Left colon (tissue), 2 donors: ENCODE data around the gene UPK3BL1. TPM values are rescaled to one million over a fixed set of nuclear protein-coding genes. Genes with fewer than 3 reads are reported as not detected.
"Not testable (repeated sequence)": the region's sequence is repeated elsewhere in the genome, so short reads cannot be mapped to it uniquely, and the experiment has no call there.

ENCODE experiments used
- ATAC-seq: fragments of 200-7000 bp; cut with Tn5 transposase; one replicate; pipeline ENCODE4 v1.9.1; 2020; ENCODE audit warnings: mild to moderate bottlenecking, moderate library complexity
- DNase-seq, 2 donors: peaks; one replicate each; pipeline ENCODE4 v3.0.0-alpha.2; 2020
- intact Hi-C, 2 donors: fragments of 100-400 bp; cut with DNase I in 1 of 2; cut with micrococcal nuclease in 1 of 2; formaldehyde crosslinking; loops; one replicate each; pipeline versions ENCODE4 v1.11.2 to v1.14.0; 2022; cut with DNase I, micrococcal nuclease
- total RNA-seq, 2 donors: library from RNA; stranded (reverse); fragmentation: NEBNext Ultra II Directional; extraction: Animal tissue kit (Norgen Biotek cat#: 25700); gene quantifications; one replicate each; pipeline ENCODE4 v1.2.1, GENCODE V29; 2021
- donor health status: DM: no; HTN: no; CAD: no.
- donor health status: DM: yes; HTN: yes; CAD: no.

The UPK3BL1 gene
- total RNA-seq, 2 donors from 2014 or later: 6.3 to 27.5 TPM

DNA sequence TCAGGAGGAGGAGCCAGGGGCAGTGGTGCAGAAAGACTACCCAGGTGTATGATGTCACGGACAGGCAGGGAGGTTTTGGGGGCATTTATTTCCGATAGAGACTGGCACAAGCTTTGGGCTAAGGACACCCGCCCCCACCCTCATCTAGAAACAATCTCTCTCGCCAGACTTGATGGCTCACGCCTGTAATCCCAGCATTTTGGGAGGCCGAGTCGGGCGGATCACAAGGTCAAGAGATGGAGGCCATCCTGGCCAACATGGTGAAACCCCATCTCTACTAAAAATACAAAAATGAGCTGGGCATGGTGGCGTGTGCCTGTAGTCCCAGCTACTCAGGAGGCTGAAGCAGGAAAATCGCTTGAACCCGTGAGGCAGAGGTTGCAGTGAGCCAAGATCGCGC is 5.6 kb downstream of the UPK3BL1 start:
- ATAC-seq, intact Hi-C loops: not testable (repeated sequence)
- DNase-seq: peak in 1 of 2 donors; percentile 3

DNA sequence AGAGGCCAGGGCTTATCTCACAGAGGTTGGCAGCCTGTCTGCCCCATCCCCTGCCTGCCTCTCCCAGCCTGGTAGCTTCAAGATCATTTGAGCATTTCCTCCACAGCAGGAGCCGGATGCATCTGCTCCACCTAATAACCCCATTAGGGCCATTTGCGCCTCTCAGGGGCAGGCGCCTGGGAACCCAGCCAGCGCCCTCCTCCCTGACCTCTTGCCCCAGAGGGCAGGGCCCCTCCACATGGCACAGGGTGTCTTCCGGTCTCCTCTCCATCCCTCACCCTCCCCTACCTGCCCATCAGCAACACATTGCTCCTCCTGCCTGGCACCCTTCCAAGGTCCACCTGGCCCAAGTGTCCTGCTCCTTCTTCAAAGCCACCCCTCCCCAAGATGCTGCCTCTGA is 7.2 kb downstream of the UPK3BL1 start:
- peak; percentile 27 for ATAC-seq
- DNase-seq, intact Hi-C loops: not testable (repeated sequence)

DNA sequence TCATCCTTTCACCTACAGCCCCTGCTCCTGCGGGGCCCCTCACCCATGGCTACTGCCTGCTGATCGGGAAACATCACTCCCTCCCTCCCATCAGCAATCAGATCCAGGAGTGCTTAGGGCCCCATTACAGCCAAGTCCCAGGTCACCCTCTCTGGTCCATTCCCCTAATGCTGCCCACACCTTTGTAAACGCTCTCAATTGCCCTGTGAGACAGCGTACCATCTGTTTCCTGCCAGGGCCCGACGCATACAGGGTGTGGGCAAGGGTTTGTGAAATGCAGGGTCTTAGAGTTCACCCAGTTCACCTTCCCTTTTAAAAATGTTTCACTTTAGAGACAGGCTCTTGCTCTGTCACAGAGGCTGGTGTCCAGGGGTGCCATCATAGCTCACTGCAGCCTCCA is 8.3 kb downstream of the UPK3BL1 start:
- ATAC-seq: peak; percentile 64
- intact Hi-C loops: not testable (repeated sequence)
- peak in 1 of 2 donors; percentile 2 for DNase-seq

DNA sequence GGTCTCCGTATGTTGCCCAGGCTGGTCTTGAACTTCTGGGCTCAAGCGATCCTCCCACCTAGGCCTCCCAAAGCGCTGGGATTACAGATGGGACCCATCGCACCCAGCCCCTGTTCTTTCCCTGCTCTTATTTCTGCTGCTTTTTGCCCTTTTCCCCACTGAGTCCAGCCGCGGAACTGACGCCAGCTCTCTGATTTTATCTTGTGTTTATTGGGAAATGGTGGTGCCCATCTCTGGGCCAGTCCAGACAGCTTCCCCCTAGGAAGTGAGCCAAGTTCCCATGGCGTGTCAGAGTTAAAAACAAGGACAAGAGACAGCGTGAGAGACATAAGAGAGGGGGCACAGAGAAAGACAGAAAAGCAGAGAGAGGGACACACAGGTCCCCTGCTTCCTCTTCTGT is 12.0 kb downstream of the UPK3BL1 start:
- DNase-seq, ATAC-seq, intact Hi-C loops: not testable (repeated sequence)

DNA sequence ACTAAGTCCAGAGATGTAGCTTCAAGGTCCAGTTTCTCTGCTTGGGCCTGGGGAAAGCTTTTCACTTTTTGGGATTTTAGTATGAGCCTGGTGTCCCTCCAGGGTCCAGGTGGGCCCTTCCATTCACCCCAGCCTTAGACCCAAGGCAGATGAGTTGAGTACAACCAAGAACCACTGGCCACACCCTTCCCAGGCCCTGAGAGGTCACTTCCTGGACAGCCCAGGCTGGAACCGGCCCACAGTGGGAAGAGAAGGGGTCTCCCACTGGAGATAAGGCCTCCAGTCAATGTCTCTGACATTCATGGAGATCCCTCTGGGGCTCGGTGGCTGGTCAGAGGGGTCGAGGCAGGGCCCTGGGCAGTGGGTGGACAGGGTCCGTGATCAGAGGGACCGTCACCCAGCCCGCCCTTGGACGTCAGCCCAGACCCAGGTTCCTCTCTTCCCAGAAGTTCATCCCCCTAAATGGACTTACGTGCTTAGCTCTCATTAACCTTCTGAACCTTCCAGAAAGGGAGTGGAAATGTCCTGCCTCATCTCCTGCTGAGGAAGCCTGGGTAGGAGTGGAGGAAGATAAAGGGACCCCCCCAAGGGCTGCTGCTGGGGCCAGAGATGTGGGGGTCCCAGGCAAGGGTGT is 15.2 kb downstream of the UPK3BL1 start:
- intact Hi-C loops, ATAC-seq, DNase-seq: not testable (repeated sequence)

DNA sequence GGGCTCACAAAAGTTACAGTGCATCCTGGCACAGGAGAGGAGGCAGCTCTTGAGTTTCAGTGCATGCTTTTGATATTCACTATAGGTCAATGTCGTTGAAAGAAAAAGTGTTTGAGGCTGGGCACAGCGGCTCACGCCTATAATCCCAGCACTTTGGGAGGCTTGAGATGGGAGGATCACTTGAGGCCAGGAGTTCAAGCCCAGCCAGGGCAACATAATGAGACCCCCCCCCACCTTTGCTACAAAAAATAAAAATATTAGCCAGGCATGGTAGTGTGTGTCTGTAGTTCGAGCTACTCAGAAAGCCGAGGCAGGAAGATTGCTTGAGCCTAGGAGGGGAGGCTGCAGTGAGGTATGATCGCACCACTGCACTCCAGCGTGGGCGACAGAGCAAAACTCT is 24.5 kb downstream of the UPK3BL1 start:
- DNase-seq: peak in 1 of 2 donors; percentile 3
- ATAC-seq, intact Hi-C loops: not testable (repeated sequence)

DNA sequence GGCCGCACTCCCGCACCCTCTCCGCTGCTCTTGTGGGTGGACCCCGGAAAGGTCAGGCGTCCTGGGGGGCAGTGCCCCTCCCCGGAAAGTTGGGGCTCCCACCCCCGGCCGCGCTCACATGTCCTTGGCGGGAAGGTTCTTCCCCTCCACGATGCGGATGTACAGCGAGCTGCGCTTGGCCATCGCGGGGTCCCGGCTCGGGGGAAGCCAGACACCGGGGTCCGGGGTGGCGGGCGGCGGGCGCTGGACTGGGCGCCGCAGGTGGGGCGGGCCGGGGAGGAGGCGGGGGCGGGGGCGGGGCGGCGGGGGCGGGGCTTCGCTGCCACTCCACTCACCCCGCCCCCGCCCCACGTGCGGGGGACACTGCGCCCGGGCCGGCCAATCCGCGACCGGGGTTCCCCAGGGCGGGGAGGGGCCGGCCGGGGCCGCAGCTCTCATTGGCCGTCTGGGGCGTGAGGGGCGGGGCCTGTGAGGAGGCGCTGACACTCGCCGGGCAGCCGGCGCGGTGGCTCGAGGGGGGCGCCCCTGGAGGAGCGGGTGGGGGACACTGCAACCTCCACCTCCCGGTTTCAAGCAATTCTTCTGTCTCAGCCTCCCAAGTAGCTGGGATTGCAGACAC is 26.0 kb downstream of the UPK3BL1 start, which contains the start of gene RASA4:
RASA4 (minus strand) TSS at position 250 of the 619 bp plus-strand sequence; CDS start at position 183, 67 bp downstream.
- intact Hi-C loops: not testable (repeated sequence)
- peak; percentile 97 for ATAC-seq

DNA sequence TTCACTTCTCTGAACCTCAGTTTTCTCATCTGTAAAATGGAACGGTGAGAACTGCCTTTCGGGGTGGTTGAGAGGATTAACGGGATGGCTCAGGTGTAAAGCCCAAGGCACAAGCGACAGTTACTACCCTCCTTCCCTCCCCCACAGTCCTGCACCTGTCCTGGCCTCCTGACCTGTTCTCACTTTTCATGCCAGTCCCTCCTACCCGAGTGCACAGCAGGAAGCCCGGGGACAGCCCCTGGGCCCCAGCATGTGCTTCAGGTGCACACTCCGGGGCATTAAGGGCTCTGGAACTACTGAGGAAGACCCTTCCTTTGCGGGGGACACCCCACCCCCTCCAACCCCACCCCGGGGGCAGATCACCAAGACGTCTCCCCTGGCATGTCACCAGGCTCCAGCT is 26.7 kb downstream of the UPK3BL1 start:
- DNase-seq, intact Hi-C loops: not testable (repeated sequence)
- peak; percentile 32 for ATAC-seq

More for the DNA sequence above, 26.0 kb downstream of the UPK3BL1 start, which contains the start of gene RASA4:
- DNase-seq: peak; percentile 38 to 57

DNA sequence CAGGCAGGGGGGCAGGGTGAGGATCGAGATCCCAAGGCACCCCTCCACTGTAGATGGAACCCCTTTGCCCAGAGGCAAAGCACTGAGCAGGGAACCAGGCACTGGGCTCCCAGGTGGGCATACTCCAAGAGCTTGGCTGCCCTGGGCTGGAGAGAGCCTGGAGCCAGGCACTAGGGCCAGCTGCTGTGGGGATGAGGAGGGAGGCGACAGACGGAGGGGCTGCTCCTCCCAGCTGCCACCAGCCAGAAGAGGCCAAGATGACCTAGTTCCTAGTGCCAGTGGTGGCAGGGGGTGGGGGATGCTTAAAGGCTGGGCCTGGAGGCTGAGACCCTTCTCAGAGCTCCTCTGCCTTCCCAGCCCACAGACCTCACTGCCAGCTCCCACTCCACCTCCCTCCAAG is 27.7 kb downstream of the UPK3BL1 start:
- ATAC-seq, DNase-seq, intact Hi-C loops: not testable (repeated sequence)

DNA sequence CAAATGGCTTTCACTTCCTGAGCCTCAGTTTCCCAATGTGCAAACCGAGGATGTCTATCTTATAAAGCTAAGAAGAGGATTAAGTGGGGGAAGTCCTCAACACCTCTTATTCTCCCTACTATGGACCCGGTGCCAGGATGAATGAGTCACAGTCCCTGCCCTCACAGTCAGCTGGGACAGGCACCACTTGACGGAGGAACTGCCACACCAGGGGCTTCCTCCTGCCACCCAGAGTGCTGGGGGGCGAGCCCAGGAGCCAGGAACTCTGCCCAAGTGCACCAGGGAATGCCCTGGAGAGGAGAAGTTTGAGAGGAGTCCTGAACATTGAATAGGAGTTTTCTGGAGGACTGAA is 28.3 kb downstream of the UPK3BL1 start:
- DNase-seq, intact Hi-C loops, ATAC-seq: not testable (repeated sequence)

DNA sequence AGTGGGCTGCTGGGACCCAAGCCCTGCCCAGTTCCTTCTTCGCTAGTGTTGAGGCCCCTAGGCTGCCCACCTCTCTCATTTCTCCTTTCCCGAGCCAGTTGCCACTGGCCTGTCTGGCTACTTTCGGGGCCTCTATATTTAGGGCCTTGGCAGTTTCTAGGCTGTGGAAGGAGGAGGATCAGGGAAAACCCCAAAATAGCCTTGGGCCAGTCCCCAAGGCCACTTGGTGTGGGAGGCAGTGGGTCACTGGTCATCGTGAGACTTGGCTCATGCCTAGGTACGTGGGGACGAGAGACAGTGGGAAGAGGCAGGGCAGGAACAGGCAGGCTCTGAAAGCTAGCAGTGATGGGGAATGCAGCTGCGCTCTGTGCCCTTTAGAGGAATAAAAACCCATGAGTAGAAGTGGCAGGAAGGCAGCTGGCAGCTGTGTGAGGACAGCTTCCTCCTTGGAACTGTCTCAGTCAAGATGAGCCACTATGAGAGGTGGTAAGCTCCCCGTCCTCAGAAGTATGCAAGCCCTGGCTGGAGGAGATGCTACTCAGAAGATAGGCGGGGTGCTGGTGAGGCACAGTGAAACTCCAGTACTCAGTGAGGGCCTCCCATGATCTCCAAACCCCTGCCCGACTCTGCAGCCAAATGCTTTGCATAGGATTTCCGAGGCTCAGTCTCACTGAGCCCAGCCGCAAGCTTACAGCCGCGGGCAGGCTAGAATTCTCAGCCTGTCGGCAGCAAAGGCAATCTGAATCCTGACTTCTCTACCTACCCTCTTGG is 28.8 kb downstream of the UPK3BL1 start:
- peak; percentile 20 to 36 for DNase-seq

DNA sequence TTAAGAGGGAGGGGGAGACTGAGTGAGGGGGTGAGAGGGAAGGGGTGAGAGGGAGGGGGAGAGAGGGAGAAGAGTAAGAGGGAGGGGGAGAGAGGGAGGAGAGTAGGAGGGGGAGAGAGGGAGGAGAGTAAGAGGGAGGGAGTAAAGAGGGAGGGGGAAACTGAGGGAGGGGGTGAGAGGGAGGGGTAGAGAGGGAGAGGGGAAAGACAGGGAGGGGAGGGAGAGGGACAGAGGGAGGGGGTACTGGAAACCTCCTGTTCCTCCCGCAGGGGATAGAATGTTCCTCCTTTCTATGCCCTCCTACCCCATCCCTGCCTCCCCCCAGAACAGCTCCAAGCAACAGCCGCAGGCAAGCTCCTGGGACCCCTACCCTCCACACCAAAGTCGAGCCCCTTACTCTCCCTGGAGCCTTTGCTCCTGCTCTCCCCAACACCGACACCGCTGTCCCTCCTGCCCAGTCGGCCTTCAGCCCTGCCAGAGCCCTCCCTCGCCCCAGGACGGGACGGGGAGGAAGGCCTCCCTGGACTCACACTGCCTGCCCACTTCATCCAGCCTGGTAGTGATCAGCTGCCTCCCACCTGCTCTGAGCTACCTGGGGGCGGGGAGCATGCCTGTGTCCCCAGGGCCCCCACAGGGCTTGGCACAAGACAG is 30.8 kb downstream of the UPK3BL1 start:
- intact Hi-C loops, ATAC-seq: not testable (repeated sequence)
- peak; percentile 16 to 33 for DNase-seq

More for the DNA sequence above, 28.8 kb downstream of the UPK3BL1 start:
- intact Hi-C loops, ATAC-seq: not testable (repeated sequence)

DNA sequence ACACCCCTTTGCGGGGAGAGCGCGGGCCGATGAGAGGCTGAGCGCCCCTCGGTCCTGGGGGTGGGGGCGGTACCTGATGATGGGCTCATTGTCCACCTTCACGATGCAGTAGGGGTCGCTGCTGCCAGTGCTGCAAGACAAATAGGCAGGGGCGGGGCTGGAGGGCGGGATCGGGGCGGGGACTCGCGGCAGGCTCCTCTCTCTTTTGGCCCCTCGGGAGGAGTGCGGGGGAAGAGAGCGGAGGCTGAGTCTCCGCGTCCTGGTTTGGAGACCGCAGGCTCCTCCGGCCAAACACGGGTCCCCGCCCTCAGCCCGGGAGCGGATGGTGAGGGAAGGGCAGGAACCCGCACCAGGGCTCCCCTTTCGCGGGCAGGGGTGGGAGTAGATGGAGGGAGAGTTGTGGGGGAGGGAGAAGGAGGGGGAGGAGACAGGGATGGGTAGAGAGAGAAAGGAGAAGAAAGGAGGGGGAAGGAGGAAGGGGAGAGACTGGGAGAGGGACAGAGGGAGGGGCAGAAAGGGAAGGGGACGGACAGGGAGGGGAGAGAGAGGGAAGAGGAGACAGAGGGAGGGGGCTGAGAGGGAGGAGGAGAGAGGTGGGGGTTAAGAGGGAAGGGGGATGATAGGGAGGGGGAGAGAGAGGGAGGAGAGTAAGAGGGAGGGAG is 31.4 kb downstream of the UPK3BL1 start:
- ATAC-seq: peak; percentile 51
- intact Hi-C loops, DNase-seq: not testable (repeated sequence)

DNA sequence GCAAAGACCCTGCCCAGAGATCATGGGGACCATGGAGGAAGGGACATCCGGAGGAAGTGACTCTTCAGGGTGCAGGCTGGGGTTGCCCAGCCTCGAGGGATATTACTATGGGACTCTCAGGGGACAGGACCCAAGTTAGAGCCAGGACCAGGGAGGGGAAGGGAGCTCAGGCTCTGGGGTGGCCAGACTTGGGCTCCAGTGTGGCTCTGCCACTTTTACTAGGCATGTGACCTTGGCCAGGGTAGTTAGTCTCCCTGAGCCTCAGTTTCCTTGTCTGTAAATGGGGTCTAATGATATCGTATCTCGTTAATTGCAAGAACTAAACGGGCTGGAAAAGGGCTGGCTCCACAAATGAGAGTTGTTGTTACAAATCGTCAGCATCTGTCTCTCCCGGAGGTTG is 32.1 kb downstream of the UPK3BL1 start:
- peak; percentile 4 to 19 for DNase-seq
- ATAC-seq, intact Hi-C loops: not testable (repeated sequence)

DNA sequence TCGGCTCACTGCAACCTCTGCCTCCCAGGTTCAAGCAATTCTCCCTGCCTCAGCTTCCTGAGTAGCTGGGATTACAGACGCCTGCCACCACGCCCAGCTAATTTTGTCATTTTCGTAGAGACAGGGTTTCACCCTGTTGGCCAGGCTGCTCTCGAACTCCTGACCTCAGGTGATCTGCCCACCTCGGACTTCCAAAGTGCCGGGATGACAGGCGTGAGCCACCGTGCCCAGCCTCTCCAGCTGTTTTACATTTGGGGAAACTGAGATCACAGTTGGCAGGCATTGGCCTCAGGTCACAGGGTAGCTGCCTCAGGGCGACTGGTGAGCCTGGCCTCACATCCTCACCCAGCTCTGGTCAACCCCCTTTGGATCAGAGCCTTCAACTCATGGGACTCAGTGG is 32.9 kb downstream of the UPK3BL1 start:
- intact Hi-C loops, DNase-seq, ATAC-seq: not testable (repeated sequence)

DNA sequence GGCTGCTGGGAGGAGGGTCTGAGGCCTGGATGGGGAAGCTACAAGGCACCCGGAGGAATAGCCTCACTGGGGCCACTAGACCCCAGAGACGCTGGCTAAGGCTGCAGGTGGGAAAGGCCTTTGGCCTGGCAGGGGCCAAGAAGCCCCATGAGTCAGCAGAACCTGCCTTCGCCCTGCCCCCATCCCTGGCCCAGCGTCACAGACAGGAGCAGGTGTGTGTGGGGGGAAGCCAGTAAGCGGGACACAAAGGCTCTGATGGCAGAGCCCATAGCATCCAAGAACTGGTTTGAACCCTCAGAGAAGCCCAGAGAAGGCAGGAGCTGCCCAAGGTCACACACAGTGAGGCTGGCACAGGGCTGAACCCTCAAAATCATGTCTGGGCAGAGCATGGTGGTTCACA is 35.7 kb downstream of the UPK3BL1 start:
- ATAC-seq, intact Hi-C loops, DNase-seq: not testable (repeated sequence)

DNA sequence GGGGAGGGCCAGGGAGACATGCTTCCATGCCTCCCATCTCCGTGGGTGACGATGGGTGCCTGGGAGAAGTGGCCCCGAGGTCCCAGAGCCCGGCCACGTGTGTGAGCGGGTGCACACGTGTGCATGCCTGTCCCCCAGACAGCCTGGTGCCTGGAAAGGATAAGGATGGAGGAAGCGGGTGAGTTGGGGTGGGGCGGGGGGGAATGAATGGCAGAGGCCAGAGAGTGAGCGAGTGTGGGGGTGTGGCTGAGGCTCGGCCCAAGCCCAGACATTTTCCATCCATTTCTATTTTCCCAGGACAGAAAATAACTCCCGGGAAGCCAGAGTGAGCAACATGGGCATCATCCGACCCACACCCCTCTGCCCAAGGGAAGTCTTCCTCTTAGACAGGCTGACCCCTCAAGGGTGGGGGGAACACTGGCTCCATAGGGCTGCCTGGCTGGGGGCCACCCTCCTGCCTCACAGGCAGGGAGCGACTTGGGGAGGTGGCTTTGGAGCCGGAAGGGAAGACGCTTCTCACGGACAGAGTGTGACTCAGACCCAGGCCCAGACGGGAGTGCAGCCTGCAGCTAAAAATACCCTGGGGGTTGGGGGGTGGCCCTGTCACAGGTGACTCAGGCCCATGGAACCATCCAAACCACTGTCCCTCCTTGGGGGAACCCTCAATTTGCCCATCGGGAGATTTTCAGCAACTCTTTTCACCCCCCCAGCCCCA is 38.0 kb downstream of the UPK3BL1 start:
- DNase-seq, intact Hi-C loops: not testable (repeated sequence)
- ATAC-seq: peak; percentile 15

DNA sequence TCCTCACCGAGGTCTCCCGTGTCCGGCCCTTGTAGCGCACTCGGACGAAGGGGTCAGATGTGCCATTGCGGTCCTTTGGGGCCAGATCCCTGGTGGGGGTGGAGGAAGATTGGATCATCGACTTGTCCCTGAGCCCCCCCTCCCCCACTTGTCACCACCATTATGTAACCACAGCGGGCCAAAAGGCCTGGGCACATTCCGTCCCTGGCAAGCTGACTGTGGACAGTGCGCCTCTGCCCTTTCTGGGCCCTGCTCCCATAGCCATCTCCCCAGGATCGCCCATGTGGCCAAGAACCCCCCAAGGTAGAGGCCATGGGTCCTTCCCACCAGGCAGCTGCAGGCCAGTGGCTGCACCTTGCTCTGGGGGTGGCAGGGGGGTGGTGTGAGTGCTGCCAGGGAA is 40.3 kb downstream of the UPK3BL1 start:
- DNase-seq, intact Hi-C loops, ATAC-seq: not testable (repeated sequence)
